NCI-H1048 (cell line): ENCODE results near the gene ABCA12.
A peak's percentile ranks its signal among the peaks of the same experiment; 100 is the strongest.
"Not testable (repeated sequence)": the region's sequence is repeated elsewhere in the genome, so short reads cannot be mapped to it uniquely, and the experiment has no call there.

ENCODE experiments used
- DNase-seq: peaks from one replicate; lab custom pipeline; 2025; lab: John Stamatoyannopoulos, UW

Gene ABCA12

GRCh38 chr2:215138479-215138878 is at the start of gene ABCA12:
Gene ABCA12 (minus strand): TSS chr2:215138626. CDS start chr2:215138208, 418 bp downstream.
- no peak for DNase-seq

- no peak for DNase-seq
These were observed 49.7 kb upstream of the ABCA12 start for GRCh38 chr2:215188078-215188477.

GRCh38 chr2:215186021-215186420 is 47.6 kb upstream of the ABCA12 start:
- DNase-seq, result no peak

- DNase-seq, result no peak
These were observed 39.7 kb upstream of the ABCA12 start for GRCh38 chr2:215178121-215178520.

GRCh38 chr2:215171796-215172195 is 33.4 kb upstream of the ABCA12 start:
- no peak for DNase-seq

- DNase-seq, result no peak
These were observed 32.7 kb upstream of the ABCA12 start for GRCh38 chr2:215171151-215171550.

- not testable (repeated sequence) for DNase-seq
These were observed 28.1 kb upstream of the ABCA12 start for GRCh38 chr2:215166505-215166904.

- not testable (repeated sequence) for DNase-seq
These were observed 24.9 kb upstream of the ABCA12 start for GRCh38 chr2:215163319-215163718.

- no peak for DNase-seq
These were observed 22.9 kb upstream of the ABCA12 start for GRCh38 chr2:215161301-215161829.

GRCh38 chr2:215160081-215160480 is 21.7 kb upstream of the ABCA12 start:
- no peak for DNase-seq

GRCh38 chr2:215156453-215156852 is 18.0 kb upstream of the ABCA12 start:
- no peak for DNase-seq

- DNase-seq, result no peak
These were observed 11.5 kb upstream of the ABCA12 start for GRCh38 chr2:215149894-215150293.

- no peak for DNase-seq
These were observed 11.1 kb upstream of the ABCA12 start for GRCh38 chr2:215149486-215149885.

- DNase-seq, result no peak
These were observed 10.6 kb upstream of the ABCA12 start for GRCh38 chr2:215149060-215149459.

GRCh38 chr2:215145611-215146010 is 7.2 kb upstream of the ABCA12 start:
- no peak for DNase-seq

- DNase-seq, result no peak
These were observed 5.9 kb upstream of the ABCA12 start for GRCh38 chr2:215144106-215144875.

- DNase-seq, result no peak
These were observed 5.0 kb upstream of the ABCA12 start for GRCh38 chr2:215143458-215143857.

- no peak for DNase-seq
These were observed 3.3 kb upstream of the ABCA12 start for GRCh38 chr2:215141706-215142105.

- DNase-seq, result no peak
These were observed 1.8 kb upstream of the ABCA12 start for GRCh38 chr2:215140166-215140707.

GRCh38 chr2:215137741-215138340 is 585 bp downstream of the ABCA12 start:
- peak; percentile 47 for DNase-seq

GRCh38 chr2:215137329-215137686 is 1.1 kb downstream of the ABCA12 start:
- DNase-seq, result no peak

GRCh38 chr2:215136669-215137328 is 1.6 kb downstream of the ABCA12 start:
- peak; percentile 22 for DNase-seq

GRCh38 chr2:215120401-215120800 is 18.0 kb downstream of the ABCA12 start:
- no peak for DNase-seq
